SK-N-SH (cell line): Measurements from ENCODE around the gene SEPTIN11. TPM values are rescaled to one million over a fixed set of nuclear protein-coding genes. Genes with fewer than 3 reads are reported as not detected.

Experiments used
- CTCF ChIA-PET: fragments of 300-600, 350-600 bp; formaldehyde crosslinking; extraction: SDS; loops from one replicate; lab custom pipeline; 2021; lab: Yijun Ruan, JAX
- POLR2A ChIA-PET: fragments of 350-600 bp; sonication (Branson Sonifier 250); formaldehyde crosslinking; extraction: SDS; loops from one replicate; lab custom pipeline; 2020; ENCODE audit warnings: antibody characterized with exemption, inconsistent platforms; lab: Yijun Ruan, JAX
- DNase-seq: peaks from one replicate; pipeline ENCODE4 v3.0.0; 2012
- H2AFZ ChIP-seq: fragments of 200-600 bp; sonication (generic); 2 replicates; pipeline ENCODE4 v1.8.1; 2016; ENCODE audit warnings: antibody characterized with exemption, mild to moderate bottlenecking, low read depth
- H3F3A ChIP-seq: fragments of 200-600 bp; sonication (generic); replicated peaks from 2 replicates; pipeline ENCODE3; 2016; ENCODE audit warnings: antibody characterized with exemption, mild to moderate bottlenecking; ENCODE audit not compliant: insufficient read depth
- H3K27ac ChIP-seq, 2 experiments: fragments of 200-500 bp in 1 of 2; fragments of 200-600 bp in 1 of 2; sonication (Bioruptor generic) in 1 of 2; sonication (generic), shearing (Covaris generic) in 1 of 2; 2 replicates each; pipeline versions ENCODE4 v1.5.1 to v1.6.1; 2014 to 2016; ENCODE audit warnings: low read depth in 2 of 2, inconsistent platforms in 1 of 2, low read length in 1 of 2, mild to moderate bottlenecking in 1 of 2, mixed read lengths in 1 of 2
- H3K27me3 ChIP-seq: fragments of 200-600 bp; sonication (generic), shearing (Covaris generic); 2 replicates; pipeline ENCODE4 v1.6.1; 2016; ENCODE audit warnings: mixed run types; ENCODE audit not compliant: insufficient read depth
- H3K36me3 ChIP-seq, 2 experiments: fragments of 200-500 bp in 1 of 2; fragments of 200-600 bp in 1 of 2; sonication (Bioruptor generic) in 1 of 2; sonication (generic) in 1 of 2; replicated peaks in 1 of 2; 2 replicates each; pipeline versions ENCODE3 to v1.5.1; 2014 to 2016; ENCODE audit warnings: low read length in 1 of 2, mild to moderate bottlenecking in 1 of 2; ENCODE audit not compliant: insufficient read depth in 2 of 2, control insufficient read depth in 1 of 2
- H3K4me1 ChIP-seq, 2 experiments: fragments of 200-500 bp in 1 of 2; fragments of 200-600 bp in 1 of 2; sonication (Bioruptor generic) in 1 of 2; sonication (generic), shearing (Covaris generic) in 1 of 2; 2 replicates each; pipeline versions ENCODE4 v1.5.1 to v1.6.1; 2014 to 2016; ENCODE audit warnings: low read depth in 1 of 2, low read length in 1 of 2, mixed run types in 1 of 2; ENCODE audit not compliant: insufficient read depth in 2 of 2, control insufficient read depth in 1 of 2
- H3K4me2 ChIP-seq: fragments of 200-600 bp; sonication (generic), shearing (Covaris generic); 2 replicates; pipeline ENCODE4 v1.6.1; 2017; ENCODE audit warnings: mixed run types
- H3K4me3 ChIP-seq, 2 experiments: fragments of 200-500 bp in 1 of 2; fragments of 200-600 bp in 1 of 2; sonication (Bioruptor generic) in 1 of 2; sonication (generic), shearing (Covaris generic) in 1 of 2; 2 replicates each; pipeline versions ENCODE4 v1.5.1 to v1.8.1; 2014 to 2016; ENCODE audit warnings: low read depth in 2 of 2, inconsistent platforms in 1 of 2, low read length in 1 of 2, mild to moderate bottlenecking in 1 of 2, mixed read lengths in 1 of 2, moderate library complexity in 1 of 2
- H3K79me2 ChIP-seq: fragments of 200-600 bp; sonication (generic); 2 replicates; pipeline ENCODE4 v1.8.1; 2017; ENCODE audit warnings: mild to moderate bottlenecking; ENCODE audit not compliant: insufficient read depth
- H3K9ac ChIP-seq: fragments of 200-600 bp; sonication (generic); 2 replicates; pipeline ENCODE4 v1.6.1; 2017; ENCODE audit warnings: mixed run types
- H3K9me2 ChIP-seq: fragments of 200-600 bp; sonication (generic); 2 replicates; pipeline ENCODE4 v1.6.1; 2017; ENCODE audit warnings: mixed run types
- H3K9me3 ChIP-seq: fragments of 200-600 bp; sonication (generic); 2 replicates; pipeline ENCODE4 v1.6.1; 2017; ENCODE audit warnings: mixed run types, mild to moderate bottlenecking, moderate library complexity
- H4K20me1 ChIP-seq: fragments of 200-600 bp; sonication (generic); 2 replicates; pipeline ENCODE4 v1.6.1; 2017; ENCODE audit warnings: mild to moderate bottlenecking, mixed run types; ENCODE audit not compliant: insufficient read depth
- CHD2 ChIP-seq: fragments of 150-350 bp; IDR thresholded peaks from 2 replicates; pipeline ENCODE4 v1.6.1; 2018; ENCODE audit warnings: low read length; ENCODE audit not compliant: partially characterized antibody
- CTCF ChIP-seq: fragments of 200-600 bp; sonication (generic); IDR thresholded peaks from 2 replicates; pipeline ENCODE4 v1.6.1; 2017; ENCODE audit warnings: antibody characterized with exemption, mild to moderate bottlenecking, moderate library complexity
- ELF1 ChIP-seq: IDR thresholded peaks from 2 replicates; pipeline ENCODE4 v1.4.0; 2012
- EP300 ChIP-seq, 2 experiments: IDR thresholded peaks; 2 replicates each; pipeline versions ENCODE4 v1.4.0 to v1.6.1; 2012; ENCODE audit warnings: borderline replicate concordance in 1 of 2, low read depth in 1 of 2, low read length in 1 of 2
- EZH2phosphoT487 ChIP-seq: fragments of 200-600 bp; sonication (generic); IDR thresholded peaks from 2 replicates; pipeline ENCODE4 v1.6.1; 2017; ENCODE audit warnings: low read depth, mixed run types, mild to moderate bottlenecking, antibody characterized with exemption, moderate library complexity, borderline replicate concordance
- FOXJ3 ChIP-seq: sonication (generic); formaldehyde crosslinking; IDR thresholded peaks from 2 replicates; pipeline ENCODE4 v1.5.1; 2020; ENCODE audit warnings: mild to moderate bottlenecking, missing genetic modification reagents
- FOXM1 ChIP-seq: IDR thresholded peaks from 2 replicates; pipeline ENCODE4 v1.4.0; 2012; ENCODE audit warnings: low read depth, mild to moderate bottlenecking
- GABPA ChIP-seq: IDR thresholded peaks from 2 replicates; pipeline ENCODE4 v1.4.0; 2012; ENCODE audit warnings: low read depth, mild to moderate bottlenecking
- IRF3 ChIP-seq: fragments of 150-350 bp; IDR thresholded peaks from 2 replicates; pipeline ENCODE4 v1.6.1; 2016; ENCODE audit warnings: mild to moderate bottlenecking, low read depth, low read length
- JUND ChIP-seq: IDR thresholded peaks from 2 replicates; pipeline ENCODE4 v1.4.0; 2012
- MXI1 ChIP-seq: IDR thresholded peaks from 2 replicates; pipeline ENCODE4 v1.6.1; 2012; ENCODE audit warnings: mild to moderate bottlenecking, low read depth, low read length, improper control_type of control experiment
- PBX3 ChIP-seq: IDR thresholded peaks from 2 replicates; pipeline ENCODE4; 2012
- RAD21 ChIP-seq: IDR thresholded peaks from 2 replicates; pipeline ENCODE4 v1.6.1; 2012; ENCODE audit warnings: mild to moderate bottlenecking, low read length
- RCOR1 ChIP-seq: fragments of 150-350 bp; IDR thresholded peaks from 2 replicates; pipeline ENCODE4 v1.6.1; 2017; ENCODE audit warnings: antibody characterized with exemption, low read length
- RXRA ChIP-seq: IDR thresholded peaks from 2 replicates; pipeline ENCODE4 v1.4.0; 2012; ENCODE audit warnings: low read depth, mild to moderate bottlenecking, borderline replicate concordance
- SMC3 ChIP-seq: IDR thresholded peaks from 2 replicates; pipeline ENCODE4 v1.6.1; 2012; ENCODE audit warnings: low read depth, low read length, improper control_type of control experiment
- TAF1 ChIP-seq: IDR thresholded peaks from 2 replicates; pipeline ENCODE4 v1.6.1; 2012; ENCODE audit warnings: low read depth, mild to moderate bottlenecking, low read length, moderate library complexity, borderline replicate concordance
- TCF12 ChIP-seq: IDR thresholded peaks from 2 replicates; pipeline ENCODE4 v1.4.0; 2012
- TEAD4 ChIP-seq: IDR thresholded peaks from 2 replicates; pipeline ENCODE4 v1.4.0; 2012; ENCODE audit warnings: mild to moderate bottlenecking, borderline replicate concordance; ENCODE audit not compliant: insufficient read depth
- WGBS: methylation state at CpG from one replicate; pipeline ENCODE4 v1.1.6; 2017; ENCODE audit warnings: low lambda C conversion rate; 5-methylcytosine and 5-hydroxymethylcytosine counted together
- polyA plus RNA-seq, 3 experiments: library from polyadenylated mRNA; depleted of rRNA; stranded (reverse); fragments of >200 nt; gene quantifications; 2 replicates each; pipeline ENCODE4 v1.2.3, GENCODE V29; 2012

The SEPTIN11 gene
- polyA plus RNA-seq, 1 of the 3 experiments (the other 2 are of a cell fraction): 47.4 TPM

- Histone ChIP-seq H3F3A (peaks cover 24% of the 10 kb centered on the region), H3K4me1 (peaks cover 19 to 57% of the 10 kb centered on the region in 2 experiments), H3K79me2 (peaks cover 97% of the 10 kb centered on the region), H4K20me1 (peaks cover 25% of the 10 kb centered on the region), H3K9me2 (no peaks in the 10 kb centered on the region), H3K9me3 (no peaks in the 10 kb centered on the region), H3K9ac (no peak overlapping the region), H3K36me3 (peaks cover 7 to 11% of the 10 kb centered on the region in 2 experiments), H2AFZ (no peak overlapping the region), H3K27me3 (no peaks in the 10 kb centered on the region), H3K4me2 (no peak overlapping the region), H3K4me3 (no peak overlapping the region), H3K27ac (peak overlapping the region in 1 of 2 experiments; percentile 99; a peak in 1 of 4 replicates)
- ChIA-PET POLR2A (no interaction called here), CTCF (interaction anchor here (0.7 to 1.3 kb wide), 2 partner anchors 9 to 222 kb away, joined by 3 read pairs; no protein-coding TSS in a partner anchor)
- DNase-seq: no peak
- TF ChIP-seq SMC3 (no peak), PBX3 (no peak), GABPA (no peak), FOXJ3 (no peak), TCF12 (no peak), CHD2 (no peak)
- WGBS: 94% methylated on average over 6 of the region's 6 CpGs
Observed at GRCh38 chr4:76980261-76980660, 30.7 kb downstream of the SEPTIN11 start.

- H3K79me2 ChIP-seq: peaks cover 98% of the 10 kb centered on the region
- H3K4me1 ChIP-seq: peaks cover 23 to 69% of the 10 kb centered on the region in 2 experiments
- H3F3A ChIP-seq: peaks cover 36% of the 10 kb centered on the region
- no peaks in the 10 kb centered on the region for H3K27me3 ChIP-seq
- ChIA-PET CTCF (interaction anchor here (1.3 kb wide), 1 partner anchor 8 kb away, joined by 3 read pairs; no protein-coding TSS in a partner anchor), POLR2A (no interaction called here)
- DNase-seq: no peak
- no peak overlapping the region for H3K4me3 ChIP-seq
- TF ChIP-seq RXRA (no peak), CTCF (no peak), JUND (no peak), IRF3 (no peak), RAD21 (no peak), GABPA (no peak), MXI1 (no peak), ELF1 (no peak), FOXJ3 (no peak), EZH2phosphoT487 (no peak), EP300 (IDR thresholded peaks at IDR 0.05; ENCODE audit: borderline replicate concordance in 1 of 2, low read depth in 1 of 2, low read length in 1 of 2) (no peak), FOXM1 (no peak), TAF1 (no peak), SMC3 (no peak), CHD2 (no peak), RCOR1 (no peak), PBX3 (no peak), TEAD4 (no peak)
- peaks cover 25% of the 10 kb centered on the region for H4K20me1 ChIP-seq
- H3K4me2 ChIP-seq: no peak overlapping the region; the same call in 1 of the 2 replicates
- H3K9ac ChIP-seq: no peak overlapping the region
- no peak overlapping the region for H2AFZ ChIP-seq
- H3K9me3 ChIP-seq: no peaks in the 10 kb centered on the region
- peaks cover 0 to 3% of the 10 kb centered on the region in 2 experiments for H3K36me3 ChIP-seq
- H3K9me2 ChIP-seq: no peaks in the 10 kb centered on the region
- H3K27ac ChIP-seq: peak overlapping the region in 1 of 2 experiments; percentile 99; a peak in 1 of 4 replicates
- 96% methylated on average over 3 of the region's 3 CpGs for WGBS
Observed at GRCh38 chr4:76981644-76982043, 32.1 kb downstream of the SEPTIN11 start.
